ENCODE results near the gene ATG5.
"Not testable (repeated sequence)": the region's sequence is repeated elsewhere in the genome, so short reads cannot be mapped to it uniquely, and the experiment has no call there.

ATG5 gene

DNA sequence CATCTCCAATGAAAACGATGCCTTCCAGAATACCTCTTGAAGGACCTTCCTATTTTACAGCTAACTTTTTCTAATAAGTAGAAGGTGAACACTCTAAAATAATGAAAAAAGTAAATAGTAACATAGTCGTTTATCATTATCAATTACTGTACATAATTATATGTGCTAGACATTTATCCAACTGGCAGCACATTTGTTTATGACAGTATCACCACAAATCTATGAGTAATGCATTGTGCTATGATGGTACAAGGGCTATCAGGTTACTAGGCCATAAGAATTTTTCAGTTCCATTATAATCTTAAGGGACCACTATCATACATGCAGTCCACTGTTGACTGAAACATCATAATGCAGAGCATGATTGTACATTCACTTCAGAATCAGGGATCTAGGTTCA, 68.4 kb downstream of the ATG5 start:
- DNase-seq (ENCODE audit: low read depth), result no peak

GRCh38 chr6:106256201-106256968, 69.2 kb downstream of the ATG5 start:
- DNase-seq (ENCODE audit: low read depth), result no peak

- DNase-seq (ENCODE audit: low read depth), result no peak
These were observed 70.3 kb downstream of the ATG5 start for GRCh38 chr6:106255306-106255705.

GRCh38 chr6:106254636-106255035, 70.9 kb downstream of the ATG5 start:
- DNase-seq (ENCODE audit: low read depth), result no peak

DNA sequence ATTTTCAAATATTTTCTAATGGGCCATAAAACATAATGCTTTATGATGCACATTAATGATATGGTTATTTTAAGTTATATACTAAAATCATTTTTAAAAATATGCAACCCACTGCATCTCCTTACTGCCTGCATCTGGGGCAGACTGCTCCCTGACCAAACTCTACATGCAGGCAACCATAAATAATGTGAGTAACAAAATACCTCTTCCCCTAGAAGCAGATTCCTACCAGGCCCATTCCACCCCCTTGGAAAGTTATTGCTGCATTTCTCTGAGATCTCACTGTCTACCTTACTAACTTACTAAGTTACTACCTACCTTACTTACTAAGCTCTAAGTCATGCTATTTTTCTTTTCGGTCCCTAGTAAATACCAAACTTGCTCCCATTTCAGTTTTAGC, 71.8 kb downstream of the ATG5 start:
- DNase-seq (ENCODE audit: low read depth), result no peak

DNA sequence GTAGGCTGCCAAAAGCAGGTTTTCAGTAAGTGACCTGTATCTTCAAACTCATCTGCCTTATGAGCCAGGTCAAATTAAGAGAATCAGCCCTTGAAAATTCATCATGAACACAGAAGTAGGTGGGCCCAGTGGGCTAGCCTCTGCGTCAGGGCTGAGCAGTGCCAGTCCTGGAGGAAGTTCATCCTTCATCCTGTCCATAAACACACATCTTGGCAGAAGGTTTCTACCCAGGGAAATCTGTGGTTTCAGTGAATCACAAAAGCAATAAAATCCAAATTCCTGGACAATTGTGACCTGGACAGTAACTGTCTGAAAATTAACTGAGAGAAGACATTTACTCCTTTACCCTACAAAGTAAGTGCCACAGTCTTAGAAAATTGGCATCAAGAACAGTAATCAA, 72.4 kb downstream of the ATG5 start:
- DNase-seq (ENCODE audit: low read depth), result peak; percentile 72

GRCh38 chr6:106252687-106253086, 72.9 kb downstream of the ATG5 start:
- DNase-seq (ENCODE audit: low read depth), result no peak

- peak; percentile 78 for DNase-seq (ENCODE audit: low read depth)
These were observed 73.9 kb downstream of the ATG5 start for GRCh38 chr6:106251531-106252255.

DNA sequence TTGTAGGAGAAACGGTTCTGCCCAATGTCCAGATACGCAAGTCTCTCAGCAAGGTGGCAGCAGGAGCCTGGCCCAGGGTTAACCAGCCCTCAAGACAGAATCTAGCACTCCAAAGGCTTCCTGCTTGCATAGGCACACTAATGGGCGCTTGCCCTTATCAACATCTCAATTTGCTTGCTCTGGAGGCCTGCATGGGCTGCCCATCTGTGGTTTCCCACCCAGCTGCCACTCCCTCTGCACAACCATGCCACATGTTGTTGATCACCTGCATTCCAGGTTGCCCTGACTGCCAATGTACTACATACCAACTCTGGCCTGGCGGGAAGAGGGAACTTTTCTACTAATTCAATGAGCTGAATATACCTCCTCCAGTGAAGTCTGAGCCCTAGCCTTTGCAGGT, 74.6 kb downstream of the ATG5 start:
- no peak for DNase-seq (ENCODE audit: low read depth)

DNA sequence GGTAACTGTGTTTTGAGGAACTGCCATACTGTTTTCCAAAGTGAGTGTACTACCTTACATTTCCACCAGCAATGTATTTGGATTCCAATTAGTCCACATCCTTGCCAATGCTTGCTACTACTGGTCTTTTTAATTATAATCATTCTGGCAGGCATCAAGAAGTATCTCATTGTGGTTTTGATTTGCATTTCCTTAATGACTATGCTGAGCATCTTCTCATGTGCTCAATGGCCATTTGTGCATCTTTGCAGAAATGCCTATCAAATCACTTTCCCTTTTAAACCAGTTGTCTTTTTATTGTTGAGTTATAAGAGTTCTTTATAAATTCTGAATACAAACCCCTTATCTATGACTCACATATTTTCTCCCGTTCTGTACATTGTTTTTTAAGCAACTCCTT, 75.9 kb downstream of the ATG5 start:
- DNase-seq (ENCODE audit: low read depth), result no peak

GRCh38 chr6:106247733-106248132, 77.8 kb downstream of the ATG5 start:
- no peak for DNase-seq (ENCODE audit: low read depth)

- no peak for DNase-seq (ENCODE audit: low read depth)
These were observed 78.3 kb downstream of the ATG5 start for GRCh38 chr6:106247293-106247692.

- no peak for DNase-seq (ENCODE audit: low read depth)
These were observed 80.6 kb downstream of the ATG5 start for GRCh38 chr6:106244931-106245330.

GRCh38 chr6:106244521-106244920, 81.0 kb downstream of the ATG5 start:
- DNase-seq (ENCODE audit: low read depth), result no peak

DNA sequence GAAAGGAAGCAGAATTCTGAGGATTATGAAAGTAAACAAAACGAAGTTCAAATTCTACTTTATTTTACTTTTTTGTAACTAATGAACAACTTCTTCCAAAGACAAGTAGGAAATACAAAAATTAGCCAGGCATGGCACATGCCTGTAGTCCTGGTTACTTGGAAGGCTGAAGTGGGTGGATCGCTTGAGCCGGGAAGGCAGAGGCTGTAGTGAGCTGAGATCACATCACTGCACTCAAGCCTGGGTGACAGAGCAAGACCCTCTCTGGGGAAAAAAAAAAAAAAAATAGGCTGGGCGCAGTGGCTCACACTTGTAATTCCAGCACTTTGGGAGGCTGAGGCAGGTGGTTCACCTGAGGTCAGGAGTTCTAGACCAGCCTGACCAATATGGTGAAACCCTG, 82.3 kb downstream of the ATG5 start:
- DNase-seq (ENCODE audit: low read depth), result no peak

DNA sequence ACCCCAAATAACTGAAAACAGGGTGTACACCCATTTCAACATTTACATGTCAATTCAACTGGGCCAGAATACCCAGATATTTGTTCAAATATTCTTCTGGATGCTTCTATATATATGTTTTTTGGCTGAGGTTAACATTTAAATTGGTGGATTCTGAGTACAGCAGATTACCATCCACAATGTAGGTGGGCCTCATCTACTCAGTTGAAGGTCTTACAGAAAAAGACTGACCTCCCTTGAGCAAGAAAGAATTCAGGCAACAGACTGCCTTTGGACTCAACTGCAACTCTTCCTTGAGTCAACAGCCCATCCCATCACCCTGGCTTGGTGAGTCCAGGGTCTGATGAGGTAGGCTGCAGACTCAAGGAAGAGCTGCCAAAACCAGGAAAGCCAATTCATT, 84.1 kb downstream of the ATG5 start:
- no peak for DNase-seq (ENCODE audit: low read depth)

DNA sequence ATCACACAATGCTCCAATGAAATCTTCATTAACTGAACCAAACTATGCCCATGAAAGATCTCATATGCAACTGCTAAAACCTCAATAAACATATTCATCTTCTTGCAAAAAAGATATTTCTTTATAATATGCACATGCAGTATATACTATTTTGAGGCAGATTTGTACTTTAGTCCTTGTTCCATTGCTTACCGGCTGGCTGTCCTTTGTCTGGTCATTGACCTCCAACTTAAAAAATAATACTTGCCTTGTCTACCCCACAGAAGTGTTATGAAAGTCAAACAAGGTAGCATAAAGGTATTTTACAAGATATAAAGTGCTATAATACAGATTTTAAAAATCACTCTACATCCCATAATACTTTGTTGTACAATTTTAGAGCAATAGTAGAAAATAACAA, 88.3 kb downstream of the ATG5 start:
- no peak for DNase-seq (ENCODE audit: low read depth)

- DNase-seq (ENCODE audit: low read depth), result not testable (repeated sequence)
These were observed 95.6 kb downstream of the ATG5 start for GRCh38 chr6:106229876-106230445.

DNA sequence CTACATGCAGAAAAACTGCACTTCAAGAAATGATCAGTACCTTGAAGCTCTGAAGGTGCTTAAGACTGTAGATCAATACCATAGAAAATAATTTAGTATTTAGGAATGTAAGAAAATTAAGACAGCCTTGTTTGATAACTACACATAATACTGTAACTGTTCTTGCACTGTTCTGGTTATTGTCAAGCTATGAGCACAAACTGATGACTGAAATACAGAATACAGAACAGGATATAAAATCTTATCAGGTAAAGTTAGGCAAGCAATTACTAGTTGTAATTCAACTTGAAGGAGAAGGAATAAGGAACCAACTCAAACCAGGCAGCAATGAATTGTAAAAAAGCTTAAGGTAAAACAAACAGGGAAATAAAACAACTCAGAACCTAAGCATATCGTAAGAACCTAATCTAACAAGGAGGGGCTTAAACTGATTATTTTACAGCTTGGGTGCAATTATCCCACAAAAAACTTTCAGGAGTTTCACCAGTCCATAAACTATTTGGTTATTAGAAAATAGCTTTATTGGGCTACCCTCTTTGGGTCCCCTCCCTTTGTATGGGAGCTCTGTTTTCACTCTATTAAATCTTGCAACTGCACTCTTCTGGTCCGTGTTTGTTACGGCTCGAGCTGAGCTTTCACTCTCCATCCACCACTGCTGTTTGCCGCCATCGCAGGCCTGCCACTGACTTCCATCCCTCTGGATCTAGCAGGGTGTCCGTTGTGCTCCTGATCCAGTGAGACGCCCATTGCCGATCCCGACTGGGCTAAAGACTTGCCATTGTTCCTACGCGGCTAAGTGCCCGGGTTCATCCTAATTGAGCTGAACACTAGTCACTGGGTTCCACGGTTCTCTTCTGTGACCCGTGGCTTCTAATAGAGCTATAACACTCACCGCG, 97.7 kb downstream of the ATG5 start:
- DNase-seq (ENCODE audit: low read depth), result no peak

GRCh38 chr6:106226676-106227075, 98.9 kb downstream of the ATG5 start:
- DNase-seq (ENCODE audit: low read depth), result no peak

DNA sequence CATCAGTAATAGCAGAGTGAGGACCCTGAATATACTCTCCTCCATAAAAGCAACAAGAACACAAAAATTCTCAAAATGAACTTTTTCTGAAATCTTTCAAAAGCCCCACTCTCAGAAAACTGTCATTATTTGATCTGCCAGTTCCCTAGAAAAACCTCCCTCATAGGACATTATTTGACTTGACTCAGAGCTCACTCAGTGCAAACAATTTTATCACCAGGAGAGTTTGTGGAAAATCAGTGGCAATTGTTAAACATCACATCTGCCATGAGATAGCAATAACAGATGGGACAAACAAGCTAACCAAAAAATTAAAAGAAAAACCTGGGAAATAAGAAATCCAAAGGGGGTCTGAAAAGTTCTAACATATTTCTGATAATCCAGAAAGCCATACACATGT, 100.0 kb downstream of the ATG5 start:
- DNase-seq (ENCODE audit: low read depth), result no peak

DNA sequence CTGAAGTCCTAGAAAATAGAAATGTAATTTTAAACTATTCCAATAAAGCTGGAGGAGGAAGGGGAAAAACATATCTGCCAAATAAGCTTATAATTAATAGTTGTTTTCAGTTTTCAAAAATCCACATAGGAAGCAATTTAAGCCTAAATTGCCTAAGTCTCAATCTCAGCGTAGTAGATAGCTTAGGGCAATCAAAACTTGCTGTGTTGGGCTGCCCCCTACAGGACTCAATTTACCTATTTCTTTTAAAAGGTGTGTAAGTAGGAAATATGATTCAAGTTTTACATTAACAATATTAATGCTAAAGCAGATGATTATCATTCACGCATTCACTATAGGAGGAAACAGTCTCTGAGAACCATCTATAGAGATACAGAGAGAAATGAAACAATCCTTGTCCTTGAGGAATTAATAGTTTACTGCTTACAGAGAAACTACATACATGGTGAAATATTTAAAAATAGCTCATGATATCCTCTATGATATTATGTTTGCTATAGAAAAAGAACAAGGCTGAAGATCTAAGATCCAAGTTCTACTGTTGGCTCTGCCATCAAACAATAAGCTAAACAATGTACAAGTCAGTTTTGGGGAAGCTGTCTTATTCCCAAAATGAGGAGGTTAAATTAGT, 102.1 kb downstream of the ATG5 start:
- DNase-seq (ENCODE audit: low read depth), result peak; percentile 50

Data from stromal cell of bone marrow (primary cell).